ENCODE data around the gene ZNF175.

ZNF175 gene

DNA sequence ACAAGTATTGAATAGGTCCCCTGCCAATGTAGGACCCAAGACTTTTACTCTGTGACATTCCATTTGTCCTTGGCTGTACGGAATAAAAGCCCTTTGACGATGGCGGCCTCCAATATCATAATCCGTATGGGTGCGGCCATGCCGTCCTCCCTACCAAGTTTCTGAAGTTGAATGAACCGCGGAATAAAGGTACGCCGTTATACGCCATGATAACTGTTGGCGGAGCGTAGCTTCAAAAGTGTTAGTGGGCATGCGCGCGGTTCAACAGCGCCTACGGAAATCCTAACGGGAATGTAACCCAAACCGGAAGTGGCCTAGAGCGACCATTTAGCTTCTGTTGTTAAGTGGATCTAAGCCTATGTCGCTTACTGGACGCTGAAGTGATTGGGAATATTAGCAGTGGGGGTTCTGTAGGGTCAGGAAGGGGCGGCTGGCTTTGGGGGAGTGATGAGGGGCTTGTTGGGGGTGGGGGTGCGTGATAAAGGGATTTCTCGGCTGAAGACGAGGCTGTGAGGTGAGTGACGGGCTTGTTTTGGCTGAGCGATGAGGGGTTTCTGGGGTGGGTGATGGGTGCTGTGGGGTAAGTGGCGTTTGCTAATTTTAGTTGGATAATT is at the start of gene ZNF175:
Gene ZNF175, plus strand, starts transcription at position 322 of the 614 bp plus-strand sequence. CDS start 2,047 bp downstream, outside the sequence.
- DNase-seq (ENCODE audit: low spot score), result peak; percentile 95

DNA sequence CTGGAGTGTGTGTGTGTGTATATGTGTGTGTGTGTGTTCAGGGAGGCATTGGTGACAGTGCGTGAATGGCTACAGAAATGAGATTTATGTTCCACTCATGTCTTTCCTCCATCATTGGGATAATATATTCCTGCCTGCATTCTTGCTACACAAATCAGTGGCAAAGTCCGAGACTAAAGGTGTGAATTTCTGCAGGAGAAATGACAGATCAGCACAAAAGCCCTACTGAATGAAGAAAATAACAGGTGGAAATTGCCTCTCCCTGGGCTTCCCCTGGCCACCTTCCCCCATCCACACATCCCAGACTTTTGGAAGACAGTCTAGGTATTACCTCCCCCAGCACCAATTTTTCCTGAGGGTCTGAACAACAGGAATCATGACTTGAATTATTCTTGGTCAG is 49.7 kb upstream of the ZNF175 start:
- DNase-seq (ENCODE audit: low spot score), result no peak

DNA sequence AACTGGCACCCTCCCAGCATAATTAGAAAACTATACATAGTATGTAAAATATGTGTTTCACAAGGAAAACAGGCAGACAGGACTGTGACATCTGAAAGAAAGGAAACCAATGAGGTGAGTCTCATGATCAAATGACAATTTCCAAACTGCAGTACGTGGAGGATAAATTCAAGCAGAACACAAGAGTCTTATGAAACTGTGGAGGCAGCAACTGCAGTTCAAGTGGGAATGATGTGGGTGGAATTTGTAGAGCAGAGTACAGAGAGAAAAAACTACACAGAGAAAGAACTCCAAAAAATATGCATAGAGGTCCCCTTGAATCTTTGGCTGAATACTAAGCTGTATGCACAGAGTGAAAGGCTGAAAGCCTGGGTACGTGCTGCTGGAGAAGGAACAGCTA is 49.3 kb upstream of the ZNF175 start:
- DNase-seq (ENCODE audit: low spot score), result no peak

DNA sequence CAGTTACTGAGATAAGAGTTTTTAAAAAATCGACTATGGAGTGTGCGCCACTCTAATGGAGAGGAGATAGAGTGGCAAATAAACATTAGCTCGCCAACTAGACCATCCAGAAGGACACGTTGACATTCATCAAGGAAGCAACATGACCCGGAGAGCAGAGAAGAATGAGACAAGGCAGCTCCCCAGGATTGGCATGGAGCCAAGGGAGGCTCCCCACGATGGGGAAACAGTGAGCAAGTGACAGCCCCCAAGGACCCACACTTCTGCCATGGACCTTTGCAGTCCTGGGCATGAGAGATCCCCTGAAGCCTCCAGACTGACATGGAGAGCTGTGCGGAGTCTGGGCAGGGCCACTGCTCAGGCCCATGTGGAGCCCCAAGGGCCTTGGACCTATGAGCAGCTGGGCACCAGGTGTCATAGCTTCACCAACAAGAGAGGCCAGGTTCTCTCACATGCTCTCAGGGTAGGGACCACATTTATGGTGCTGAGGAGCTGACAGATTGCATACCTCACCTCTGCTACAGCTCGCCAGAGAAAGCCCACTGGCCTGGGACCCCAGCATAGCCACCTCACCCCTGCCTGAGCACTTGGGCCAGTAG is 46.3 kb upstream of the ZNF175 start:
- peak; percentile 60 for DNase-seq (ENCODE audit: low spot score)

DNA sequence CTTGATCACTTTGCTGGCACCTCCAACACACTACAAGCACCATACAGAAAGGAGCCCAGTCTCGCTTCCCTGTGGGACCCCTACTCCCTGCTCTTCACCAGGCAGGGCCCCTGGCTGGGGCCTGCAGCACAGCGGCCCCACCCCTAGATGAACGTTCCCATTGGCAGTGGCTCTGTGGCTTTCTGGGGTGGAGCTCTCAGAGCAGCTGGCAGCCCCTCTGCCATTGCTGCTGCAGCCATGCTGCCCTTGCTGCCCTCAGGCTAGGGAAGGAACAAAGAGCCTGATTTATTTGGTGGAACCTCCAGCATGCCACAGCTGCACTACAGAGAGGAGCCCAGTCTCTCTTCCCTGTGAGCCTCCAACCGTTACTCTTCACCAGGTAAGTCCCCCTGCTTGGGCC is 45.4 kb upstream of the ZNF175 start:
- DNase-seq (ENCODE audit: low spot score), result no peak

DNA sequence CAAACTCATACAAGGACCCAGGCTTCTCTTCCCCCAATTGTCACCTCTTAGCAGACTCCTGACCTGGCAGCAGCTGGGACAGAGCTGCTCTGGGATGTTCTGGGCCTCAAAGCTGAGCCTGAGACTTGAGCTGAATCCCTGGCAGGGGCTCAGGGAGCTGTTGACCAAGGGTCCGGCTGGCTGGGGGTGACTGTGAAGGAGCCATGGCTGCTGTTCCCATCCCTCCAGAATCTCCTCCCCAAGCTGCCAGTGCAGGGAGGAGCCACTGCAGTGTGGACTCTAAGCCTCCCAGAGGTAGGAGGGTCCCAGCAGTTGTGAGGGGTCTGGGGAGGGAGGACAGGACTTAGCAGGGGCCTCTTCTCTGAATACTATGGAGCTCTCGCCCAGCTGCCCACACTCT is 41.8 kb upstream of the ZNF175 start:
- no peak for DNase-seq (ENCODE audit: low spot score)

DNA sequence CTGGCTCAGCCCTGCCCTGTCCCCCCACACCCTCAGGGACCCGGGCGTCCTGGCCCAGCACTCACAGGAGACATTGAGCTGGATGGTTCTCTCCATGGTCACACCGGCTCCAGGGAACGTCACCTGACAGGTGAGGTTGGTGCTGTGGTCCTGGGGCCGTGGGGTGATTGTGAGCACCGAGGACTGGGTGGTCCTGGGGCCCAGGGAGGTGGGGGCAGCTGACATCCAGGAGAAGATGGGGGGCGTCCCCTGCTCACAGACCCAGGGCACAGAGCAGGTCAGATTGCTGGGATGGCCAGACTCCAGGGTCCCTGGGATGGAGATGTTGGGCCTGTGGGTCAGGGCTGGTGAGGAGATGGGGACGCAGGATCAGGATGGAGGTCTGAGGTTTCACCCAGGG is 40.5 kb upstream of the ZNF175 start:
- DNase-seq (ENCODE audit: low spot score), result no peak

DNA sequence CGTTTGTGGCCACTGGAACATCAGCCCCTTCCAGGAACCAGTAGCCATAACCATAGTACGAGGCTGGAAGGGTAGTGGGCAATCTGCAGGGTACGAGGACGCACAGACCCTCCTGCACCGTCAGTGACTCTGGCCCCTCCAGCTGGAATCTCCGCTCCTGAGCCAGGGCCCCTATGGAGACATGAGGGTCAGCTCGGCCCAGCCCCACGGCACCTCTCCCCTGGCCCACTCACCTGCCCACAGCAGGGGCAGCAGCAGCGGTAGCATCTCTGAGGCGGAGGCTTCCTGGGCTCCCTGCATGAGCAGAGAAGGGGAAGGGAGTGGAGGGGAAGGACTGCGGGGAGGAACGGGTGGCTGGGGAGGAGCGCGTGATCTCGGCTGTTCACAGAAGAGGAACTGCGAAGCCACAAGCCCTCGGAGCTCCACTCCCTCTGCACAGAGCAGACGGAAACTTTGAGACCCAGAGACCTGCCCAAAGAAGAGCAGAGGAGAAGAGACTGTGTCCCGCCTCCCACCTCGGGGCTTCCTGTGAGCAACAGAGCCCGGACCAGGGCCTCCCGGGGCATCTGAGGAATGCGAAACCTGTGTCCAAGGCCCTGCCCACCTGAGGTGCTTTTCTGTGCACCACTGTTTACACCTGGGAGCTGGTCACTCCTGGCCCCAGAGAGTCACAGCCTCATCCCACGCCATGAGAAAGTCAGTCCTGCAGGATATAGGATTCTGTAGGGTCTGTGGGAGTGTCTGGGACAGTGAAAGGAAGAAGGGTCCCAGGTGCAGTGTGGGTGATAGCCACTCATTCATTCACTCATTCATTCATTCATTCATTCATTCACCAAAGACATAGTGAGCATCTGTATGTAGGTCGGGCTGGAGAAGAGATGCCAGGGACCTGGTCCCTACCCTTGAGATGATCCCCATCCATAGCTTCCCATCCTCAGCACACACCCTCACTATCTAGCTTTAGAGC is 39.5 kb upstream of the ZNF175 start, which contains the start of gene SIGLEC6:
Gene SIGLEC6, minus strand, starts transcription at position 322 of the 967 bp plus-strand sequence. Its CDS starts 22 bp downstream, at position 300.
- no peak for DNase-seq (ENCODE audit: low spot score)

DNA sequence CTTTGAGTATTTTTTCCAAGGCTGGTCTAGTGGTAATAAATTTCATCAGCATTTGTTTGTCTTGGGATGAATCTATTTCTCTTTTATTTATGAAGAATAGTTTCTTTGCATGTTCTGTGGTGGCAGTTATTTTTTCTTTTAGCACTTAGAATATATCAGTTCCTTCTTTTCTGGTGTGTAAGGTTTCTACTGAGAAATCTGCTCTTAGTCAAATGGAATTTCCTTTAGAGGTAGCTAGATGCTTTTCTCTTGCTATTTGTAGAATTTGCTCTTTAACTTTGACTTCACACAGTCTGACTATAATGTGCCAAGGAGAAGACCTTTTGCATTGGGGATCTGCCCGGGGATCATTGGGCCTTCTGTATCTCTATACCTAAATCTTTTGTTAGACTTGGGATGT is 35.5 kb upstream of the ZNF175 start:
- no peak for DNase-seq (ENCODE audit: low spot score)

DNA sequence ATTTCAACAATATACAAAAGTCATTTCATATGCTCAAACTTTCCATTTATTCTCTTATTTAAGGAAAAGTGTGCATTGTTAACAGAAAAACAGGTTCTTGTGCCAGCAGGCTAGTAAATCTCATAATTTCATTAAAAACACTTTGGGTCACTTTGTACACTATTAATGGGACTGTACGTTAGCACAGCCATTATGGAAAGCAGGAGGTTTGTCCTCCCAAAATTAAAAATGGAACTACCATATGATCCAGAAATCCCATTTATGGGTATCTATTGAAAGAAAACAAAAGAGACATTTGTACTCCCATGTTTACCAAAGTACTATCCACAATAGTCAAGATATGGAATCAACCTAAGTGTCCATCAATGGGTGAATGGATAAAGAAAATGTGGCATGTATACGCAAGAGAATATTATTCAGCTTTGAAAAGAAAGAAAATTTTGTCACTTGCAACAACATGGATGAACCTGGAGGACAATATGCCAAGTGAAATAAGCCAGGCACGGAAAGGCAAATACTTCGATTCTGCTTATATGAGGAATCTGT is 31.2 kb upstream of the ZNF175 start:
- no peak for DNase-seq (ENCODE audit: low spot score)

DNA sequence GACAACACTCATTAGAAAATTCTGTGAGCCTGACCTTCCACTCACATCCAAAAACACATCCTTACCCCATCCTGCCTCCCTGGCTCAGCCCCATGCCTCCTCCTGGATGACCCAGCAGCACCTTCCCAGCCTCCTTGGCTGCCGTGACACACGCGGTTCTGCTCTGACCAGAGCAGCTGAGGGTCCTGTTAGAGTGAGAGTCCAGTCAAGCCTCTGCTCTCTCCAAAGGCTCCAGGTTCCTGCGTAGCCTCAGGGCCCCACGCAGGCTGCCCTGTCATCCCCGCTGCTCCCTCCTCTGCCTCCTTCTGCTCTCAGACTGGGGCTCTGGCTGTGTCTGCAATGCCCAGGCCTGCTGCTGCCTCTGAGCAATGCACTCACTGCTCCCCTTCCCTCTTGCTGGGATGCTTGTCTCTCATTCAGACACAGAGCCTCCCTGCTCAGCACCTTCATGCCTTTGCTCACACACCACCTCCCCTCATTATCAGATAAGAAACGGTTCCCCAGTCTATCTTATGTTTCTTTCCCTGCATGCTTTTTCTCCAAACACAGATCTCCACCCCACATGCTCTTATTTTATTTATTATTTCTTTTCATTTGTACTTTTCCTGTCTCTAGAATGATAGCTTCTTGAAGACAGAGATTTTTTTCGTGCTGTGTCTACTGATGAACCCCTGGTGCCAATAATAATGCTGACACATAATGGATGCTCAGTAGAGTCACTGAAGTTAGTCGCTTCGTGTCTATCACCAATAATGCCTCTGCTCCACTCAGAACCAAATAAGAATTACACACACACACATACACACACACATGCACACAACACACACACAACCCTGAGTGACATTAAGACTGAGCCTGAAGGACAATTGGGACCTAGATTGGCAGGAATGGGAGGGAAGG is 29.4 kb upstream of the ZNF175 start:
- peak; percentile 19 for DNase-seq (ENCODE audit: low spot score)

DNA sequence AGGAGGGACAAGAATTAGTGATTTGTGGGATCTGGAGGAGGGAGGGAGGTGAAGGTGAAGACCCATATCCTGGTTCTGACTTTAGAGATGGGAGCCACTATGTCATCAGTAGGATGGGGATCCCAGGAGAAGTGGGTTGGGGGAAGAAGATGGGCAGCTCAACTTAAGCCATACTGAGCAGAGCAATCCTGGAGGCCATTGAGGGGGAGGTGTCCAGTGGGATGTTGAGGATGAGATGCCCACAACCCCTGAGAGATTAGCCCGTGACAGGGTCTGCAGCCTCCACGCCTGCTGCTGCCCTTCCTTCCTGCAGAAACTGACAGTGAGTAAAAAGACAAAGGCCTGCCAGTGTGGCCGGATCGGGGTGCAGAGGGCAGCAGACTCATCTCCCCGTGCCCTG is 28.4 kb upstream of the ZNF175 start:
- DNase-seq (ENCODE audit: low spot score), result no peak

DNA sequence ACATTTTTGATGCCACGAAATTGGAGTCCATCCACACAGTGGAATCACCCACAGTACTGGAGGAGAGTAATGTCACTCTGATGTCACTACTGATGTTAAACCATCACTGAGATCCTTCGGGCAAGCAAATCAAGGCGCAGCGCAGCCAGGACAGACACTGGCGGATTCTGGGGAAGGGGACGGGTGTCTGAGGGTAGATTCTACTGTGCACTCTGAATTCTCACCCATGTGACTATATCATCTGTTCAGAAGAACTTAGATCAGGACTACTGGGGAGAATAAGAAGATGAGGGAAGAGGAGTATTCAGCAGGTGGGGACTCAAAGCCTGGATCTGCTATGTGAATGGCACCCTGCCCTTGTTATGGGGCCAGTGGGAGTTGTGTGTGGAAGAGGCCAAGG is 27.0 kb upstream of the ZNF175 start:
- DNase-seq (ENCODE audit: low spot score), result no peak

DNA sequence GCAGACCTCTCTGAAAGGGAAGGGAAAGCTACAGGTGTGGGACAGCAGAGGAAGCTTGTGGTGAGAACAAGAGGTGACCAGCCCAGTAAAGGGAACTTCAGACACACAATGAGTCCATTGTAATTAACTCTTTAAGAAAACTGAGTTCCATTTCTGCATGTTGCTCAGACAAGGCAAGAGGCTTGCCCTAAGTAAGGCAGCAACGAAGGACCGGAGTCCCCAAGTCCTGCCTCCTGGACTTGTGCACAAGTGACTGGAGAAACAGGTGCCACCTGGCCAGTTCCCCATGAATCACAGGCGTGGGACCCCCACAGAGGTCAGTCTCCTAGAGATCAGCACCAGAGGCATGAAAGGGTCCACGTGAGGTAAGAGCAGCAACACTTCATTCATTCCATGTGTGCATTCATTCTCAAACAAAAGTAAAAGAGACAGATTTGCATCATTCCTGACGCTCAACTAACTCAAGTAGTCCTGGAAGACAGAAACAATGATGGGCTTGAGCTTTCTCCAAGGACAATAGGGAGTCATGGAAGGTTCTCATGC is 24.9 kb upstream of the ZNF175 start:
- no peak for DNase-seq (ENCODE audit: low spot score)

DNA sequence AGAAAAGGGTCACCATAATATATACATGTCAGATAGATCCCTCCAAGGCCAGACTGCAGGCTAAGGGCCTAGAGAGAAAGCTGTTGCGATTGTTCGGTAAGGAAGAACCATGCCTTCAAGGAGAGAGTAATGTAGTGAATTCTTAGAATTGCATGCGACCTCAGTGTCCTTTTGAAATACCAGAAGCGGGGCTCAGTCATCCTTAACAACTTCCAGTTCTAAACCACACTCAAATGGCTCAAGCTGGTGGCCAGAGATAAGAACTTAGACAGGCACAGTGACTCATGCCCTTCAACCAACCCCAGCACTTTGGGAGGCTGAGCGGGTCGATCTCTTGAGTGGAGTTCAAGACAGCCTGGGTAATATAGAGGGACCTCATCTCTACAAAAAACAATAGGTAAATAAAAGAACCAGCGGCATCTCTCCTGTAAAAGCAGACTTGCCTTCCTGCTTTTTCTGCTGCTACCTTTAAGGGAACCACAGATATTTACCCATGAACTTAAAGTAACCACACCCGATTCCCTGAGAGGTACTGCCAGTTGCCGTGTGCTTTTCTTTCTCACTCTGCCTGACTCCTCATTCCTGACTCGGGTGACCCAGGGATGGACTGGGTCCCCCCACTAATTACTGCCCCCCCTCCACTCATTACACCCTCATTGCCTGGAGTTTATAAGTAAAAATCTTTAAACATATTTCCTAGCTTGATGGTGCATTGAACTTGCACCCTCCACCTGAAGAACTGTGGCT is 24.3 kb upstream of the ZNF175 start:
- peak; percentile 93 for DNase-seq (ENCODE audit: low spot score)

DNA sequence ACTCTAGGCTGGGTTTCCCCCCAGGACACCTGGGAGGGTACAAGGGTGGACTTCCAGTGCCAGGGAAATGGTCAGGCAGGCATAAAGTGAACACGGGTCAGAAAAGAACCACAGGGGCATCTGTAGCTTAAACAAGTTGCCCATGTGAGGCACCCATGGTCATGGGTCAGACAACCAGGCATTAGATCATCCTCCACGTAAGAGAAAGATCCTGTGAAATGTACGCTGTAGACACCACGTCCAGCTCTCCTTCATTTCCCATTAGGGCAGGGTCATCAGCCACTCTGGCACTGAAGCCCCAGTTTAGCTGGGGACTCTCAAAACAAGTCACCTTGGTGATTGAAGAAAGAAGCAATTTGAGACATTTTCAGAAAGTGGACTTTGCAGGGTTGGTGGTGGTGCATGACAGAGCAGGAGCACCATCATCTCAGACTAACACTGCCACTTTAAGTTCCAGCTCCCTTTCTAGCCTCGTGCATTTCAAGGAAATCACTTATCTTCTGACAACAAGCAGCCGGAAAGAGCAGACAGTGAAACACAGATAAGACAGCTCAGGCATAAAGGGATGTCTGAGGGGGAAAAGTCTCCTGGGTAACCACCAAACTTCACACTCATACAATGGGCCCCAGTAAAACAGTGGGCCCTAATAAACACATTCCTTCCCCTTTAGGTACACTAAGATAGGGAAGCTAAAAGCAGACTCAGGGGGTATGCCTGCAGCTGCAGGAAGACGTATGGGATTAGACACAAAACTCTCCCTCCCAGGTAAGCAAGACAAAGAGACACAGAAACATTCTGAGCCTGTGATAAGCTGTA is 23.5 kb upstream of the ZNF175 start:
- DNase-seq (ENCODE audit: low spot score), result peak; percentile 85

DNA sequence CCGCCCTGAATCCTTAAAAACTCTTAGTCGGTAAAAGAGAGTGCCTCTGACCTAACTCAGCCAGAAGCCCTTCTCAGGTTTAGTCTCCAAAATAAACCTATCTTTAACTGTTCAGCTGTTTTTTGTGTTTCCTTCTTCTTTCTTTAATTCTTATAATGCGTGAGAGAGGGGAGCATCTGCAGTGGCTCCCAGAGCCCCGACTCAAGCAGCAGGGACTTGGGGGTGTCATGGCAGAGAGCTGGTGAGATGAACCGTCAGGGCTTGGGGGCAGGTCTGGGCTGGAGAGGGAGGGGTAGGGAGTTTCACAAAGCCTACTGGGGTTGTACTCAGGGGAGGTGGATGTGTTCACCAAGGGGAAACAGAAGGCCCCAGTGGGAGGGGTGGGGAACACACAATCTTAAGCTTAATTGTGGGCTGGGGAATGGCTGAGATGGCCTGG is 22.9 kb upstream of the ZNF175 start:
- DNase-seq (ENCODE audit: low spot score), result no peak

DNA sequence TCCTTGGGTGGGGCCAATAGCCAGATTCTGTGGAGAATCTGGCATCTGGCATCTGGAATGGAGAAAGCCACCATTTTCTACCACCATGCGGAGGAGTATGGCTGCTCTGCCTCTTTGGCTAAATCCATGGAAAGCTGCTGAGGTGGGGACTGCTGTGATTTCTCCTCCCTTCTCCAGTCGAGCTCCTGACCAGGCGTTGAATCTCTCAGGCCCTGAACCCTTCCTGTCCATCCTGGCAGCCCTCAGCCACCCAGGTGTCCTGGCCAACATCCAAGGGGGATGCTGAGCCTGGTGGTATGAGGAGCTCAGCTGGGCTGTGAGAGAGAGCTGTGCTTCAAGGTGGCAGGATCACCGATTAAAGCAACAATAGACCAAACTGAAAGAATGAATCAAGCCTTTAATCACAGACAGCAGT is 22.2 kb upstream of the ZNF175 start:
- DNase-seq (ENCODE audit: low spot score), result no peak

DNA sequence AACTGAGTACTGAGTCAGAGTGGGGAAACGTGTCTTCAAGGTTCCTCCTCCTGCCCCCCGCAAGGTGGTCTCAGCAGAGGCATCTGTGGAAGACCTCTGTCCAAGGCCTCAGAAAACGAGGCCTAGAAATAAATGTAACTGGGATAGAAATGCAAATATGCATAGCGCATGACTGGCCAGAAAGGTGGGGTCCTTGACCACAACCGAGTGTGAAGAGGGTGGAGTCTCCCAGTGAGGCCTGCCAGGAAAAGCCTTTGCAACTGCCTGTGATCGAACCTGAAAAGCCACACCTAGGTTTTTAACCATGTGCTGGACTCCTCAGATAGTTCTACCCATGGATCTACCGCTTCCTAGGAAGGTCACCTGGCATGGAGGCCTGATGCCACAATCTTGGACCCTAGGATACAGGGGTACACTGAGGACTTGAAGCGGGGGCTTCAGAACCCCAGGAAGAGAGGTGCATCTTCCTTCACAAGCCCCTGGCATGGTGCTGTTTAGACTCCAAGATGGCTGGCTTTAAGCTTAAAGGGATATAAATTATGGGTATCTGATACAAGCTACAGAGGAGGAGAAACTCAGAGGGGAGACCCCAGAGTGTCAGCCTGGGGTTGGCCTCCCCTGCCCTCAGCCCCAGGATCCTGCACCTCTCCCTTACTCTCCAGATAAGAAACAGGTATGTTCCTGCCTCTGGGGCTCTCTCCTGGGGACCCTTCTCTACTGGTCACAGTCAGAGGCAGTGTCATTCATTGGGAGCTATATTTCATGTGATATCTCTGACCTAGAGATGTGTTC is 21.4 kb upstream of the ZNF175 start:
- peak; percentile 54 for DNase-seq (ENCODE audit: low spot score)

All from hematopoietic multipotent progenitor cell treated with erythropoietin and hydrocortisone succinate and interleukin-3 and kit ligand, for 17 days (in vitro differentiated cells).